Glutamatergic neuron (in vitro differentiated cells): ENCODE results near the gene FBXW4. TPM values are rescaled to one million over a fixed set of nuclear protein-coding genes. Genes with fewer than 3 reads are reported as not detected.

Source experiments
- microRNA-seq: library from miRNA; unstranded; fragments of <30 nt; microRNA quantifications from one replicate; pipeline ENCODE4, GENCODE V29; 2020; ENCODE audit not compliant: unreplicated experiment
- total RNA-seq: library from RNA; stranded (reverse); fragmentation: NEBNext Ultra II Directional; extraction: Animal tissue kit (Norgen Biotek cat#: 25700); gene quantifications from one replicate; pipeline ENCODE4 v1.2.1, GENCODE V29; 2021; ENCODE audit not compliant: unreplicated experiment

The FBXW4 gene
- total RNA-seq, 1 donor from 2014 or later = 25.8 TPM

Small RNA genes within 50 kb of the gene (microRNA-seq; reads per million reads assigned to microRNA genes)
- gene MIR3158-1 (not detected), gene MIR3158-2 (not detected)

Other genes with a start within 250 kb of the FBXW4 start
- 33.4 TPM for gene POLL, start 106.9 kb downstream of the FBXW4 start, total RNA-seq
- gene DPCD, start 106.8 kb downstream of the FBXW4 start, total RNA-seq = 10.1 TPM
- gene FGF8, start 80.9 kb upstream of the FBXW4 start, total RNA-seq = 1.1 TPM
- gene NPM3, start 88.3 kb upstream of the FBXW4 start, total RNA-seq = 18.1 TPM
- 277 TPM for gene OGA, start 123.3 kb upstream of the FBXW4 start, total RNA-seq
- 30.0 TPM for gene KCNIP2, start 148.6 kb upstream of the FBXW4 start, total RNA-seq